Uterus (tissue), 2 donors: ENCODE data around the gene DHODH.

Experiments
- POLR2A ChIP-seq, 2 donors: fragments of 450-650 bp; IDR thresholded peaks; one replicate each; pipeline ENCODE4 v1.6.1; 2016; ENCODE audit warnings: antibody characterized with exemption in 2 of 2, mild to moderate bottlenecking in 1 of 2, moderate library complexity in 1 of 2
- TF ChIP-seq, protein P1 (sequence below), 4 experiments: fragments of 200-600 bp in 2 of 4; fragments of 450-650 bp in 2 of 4; sonication (generic) in 2 of 4; IDR thresholded peaks; one replicate each; pipeline ENCODE4 v1.5.1; 2016 to 2019; ENCODE audit warnings: antibody characterized with exemption in 4 of 4, mild to moderate bottlenecking in 2 of 4, moderate library complexity in 1 of 4

DNA sequence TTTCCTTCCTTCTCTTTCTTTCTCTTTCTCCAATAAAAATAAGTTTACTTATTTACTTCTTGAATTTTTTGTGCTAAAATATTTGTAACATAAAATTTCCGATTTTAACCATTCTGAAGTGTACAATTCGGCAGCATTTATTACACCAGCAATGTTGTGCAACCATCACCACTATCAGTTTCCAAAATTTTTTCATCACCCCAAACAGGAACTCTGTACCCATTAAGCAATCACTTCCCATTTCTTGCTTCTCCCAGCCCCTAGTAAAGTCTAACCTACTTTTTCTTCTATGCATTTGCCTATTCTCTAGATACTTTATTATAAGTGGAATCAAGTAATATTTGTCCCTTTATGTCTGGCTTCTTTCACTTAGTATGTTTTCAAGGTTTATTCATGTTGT, 43.3 kb downstream of the DHODH start:
- TF ChIP-seq, protein P1, sequence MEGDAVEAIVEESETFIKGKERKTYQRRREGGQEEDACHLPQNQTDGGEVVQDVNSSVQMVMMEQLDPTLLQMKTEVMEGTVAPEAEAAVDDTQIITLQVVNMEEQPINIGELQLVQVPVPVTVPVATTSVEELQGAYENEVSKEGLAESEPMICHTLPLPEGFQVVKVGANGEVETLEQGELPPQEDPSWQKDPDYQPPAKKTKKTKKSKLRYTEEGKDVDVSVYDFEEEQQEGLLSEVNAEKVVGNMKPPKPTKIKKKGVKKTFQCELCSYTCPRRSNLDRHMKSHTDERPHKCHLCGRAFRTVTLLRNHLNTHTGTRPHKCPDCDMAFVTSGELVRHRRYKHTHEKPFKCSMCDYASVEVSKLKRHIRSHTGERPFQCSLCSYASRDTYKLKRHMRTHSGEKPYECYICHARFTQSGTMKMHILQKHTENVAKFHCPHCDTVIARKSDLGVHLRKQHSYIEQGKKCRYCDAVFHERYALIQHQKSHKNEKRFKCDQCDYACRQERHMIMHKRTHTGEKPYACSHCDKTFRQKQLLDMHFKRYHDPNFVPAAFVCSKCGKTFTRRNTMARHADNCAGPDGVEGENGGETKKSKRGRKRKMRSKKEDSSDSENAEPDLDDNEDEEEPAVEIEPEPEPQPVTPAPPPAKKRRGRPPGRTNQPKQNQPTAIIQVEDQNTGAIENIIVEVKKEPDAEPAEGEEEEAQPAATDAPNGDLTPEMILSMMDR (IDR thresholded peaks at IDR 0.05), result no peak
- TF ChIP-seq POLR2A (IDR thresholded peaks at IDR 0.05), result no peak
